T-cell (primary cell): ENCODE measurements around the gene THAP8. TPM values are rescaled to one million over a fixed set of nuclear protein-coding genes. Genes with fewer than 3 reads are reported as not detected.

Experiments
- ATAC-seq, 4 experiments: fragments of 200-7000 bp in 3 of 4; fragments of 150-1000 bp in 1 of 4; cut with Tn5 transposase; replicated peaks in 1 of 4; 1 replicate in 3 of 4; 2 replicates in 1 of 4; pipeline ENCODE4 v1.10.0; 2021; ENCODE audit warnings: moderate library complexity in 3 of 4, mild to moderate bottlenecking in 2 of 4, moderate number of reproducible peaks in 1 of 4
- CTCF ChIA-PET, 2 donors: fragments of 300-600 bp; sonication (Branson Sonifier 250); formaldehyde crosslinking; loops; one replicate each; lab custom pipeline; 2022; ENCODE audit warnings: antibody characterized with exemption in 2 of 2; lab: Charles Lee
- POLR2A ChIA-PET, 2 donors: fragments of 300-600 bp; sonication (Branson Sonifier 250); formaldehyde crosslinking; loops; one replicate each; lab custom pipeline; 2022; ENCODE audit warnings: antibody characterized with exemption in 2 of 2; lab: Charles Lee
- DNase-seq, 35 experiments: peaks; one replicate each; pipeline versions ENCODE4 v3.0.0 to v3.0.0-alpha.2; 2013 to 2023
- H3K27ac ChIP-seq: one replicate; pipeline ENCODE4 v1.5.1; 2013; ENCODE audit warnings: low read length
- H3K27me3 ChIP-seq, 2 experiments: replicated peaks in 1 of 2; 1 replicate in 1 of 2; 2 replicates in 1 of 2; pipeline versions ENCODE4 v1.6.1 to v1.7.0; 2013; ENCODE audit warnings: low read length in 1 of 2, mixed read lengths in 1 of 2; ENCODE audit not compliant: control insufficient read depth in 2 of 2, insufficient read depth in 2 of 2; ENCODE audit errors: extremely low read depth in 1 of 2
- H3K36me3 ChIP-seq, 2 donors: 1 replicate in 1 of 2; 2 replicates in 1 of 2; pipeline versions ENCODE4 v1.6.1 to v1.7.0; 2013; ENCODE audit warnings: low read length in 1 of 2; ENCODE audit not compliant: control insufficient read depth in 2 of 2, insufficient read depth in 1 of 2; ENCODE audit errors: extremely low read depth in 1 of 2
- H3K4me1 ChIP-seq, 2 experiments: 1 replicate in 1 of 2; 2 replicates in 1 of 2; pipeline versions ENCODE4 v1.6.1 to v1.7.0; 2013; ENCODE audit warnings: low read length in 2 of 2, mixed read lengths in 1 of 2; ENCODE audit not compliant: insufficient read depth in 2 of 2, control insufficient read depth in 1 of 2; ENCODE audit errors: extremely low read depth in 1 of 2
- H3K4me3 ChIP-seq, 2 donors: 1 replicate in 1 of 2; 2 replicates in 1 of 2; pipeline versions ENCODE4 v1.5.1 to v1.7.0; 2013; ENCODE audit warnings: mild to moderate bottlenecking in 2 of 2, low read length in 1 of 2, moderate library complexity in 1 of 2; ENCODE audit not compliant: control insufficient read depth in 1 of 2; ENCODE audit errors: extremely low read depth in 1 of 2
- H3K9me3 ChIP-seq: 2 replicates; pipeline ENCODE4 v1.7.0; 2013
- H3K27ac Mint-ChIP-seq, 2 donors: one replicate each; pipeline ENCODE4 v1.8.0; 2020 to 2021; ENCODE audit warnings: mild to moderate bottlenecking in 2 of 2, mixed read lengths in 2 of 2
- H3K27me3 Mint-ChIP-seq, 2 donors: one replicate each; pipeline ENCODE4 v1.8.0; 2021 to 2022; ENCODE audit warnings: mixed read lengths in 2 of 2
- H3K36me3 Mint-ChIP-seq: one replicate; pipeline ENCODE4 v1.8.0; 2021; ENCODE audit warnings: mixed read lengths
- H3K4me1 Mint-ChIP-seq, 3 donors: one replicate each; pipeline ENCODE4 v1.8.0; 2020 to 2022; ENCODE audit warnings: mixed read lengths in 3 of 3, mild to moderate bottlenecking in 1 of 3
- H3K4me3 Mint-ChIP-seq, 3 donors: one replicate each; pipeline ENCODE4 v1.8.0; 2020 to 2022; ENCODE audit warnings: mild to moderate bottlenecking in 3 of 3, mixed read lengths in 3 of 3, moderate library complexity in 3 of 3
- H3K9me3 Mint-ChIP-seq, 3 donors: one replicate each; pipeline ENCODE4 v1.8.0; 2020 to 2022; ENCODE audit warnings: mixed read lengths in 3 of 3
- WGBS: methylation state at CpG from one replicate; pipeline ENCODE4 v1.1.5; 2013; ENCODE audit warnings: missing lambda C conversion rate; ENCODE audit not compliant: insufficient coverage; 5-methylcytosine and 5-hydroxymethylcytosine counted together
- total RNA-seq, 35 experiments: library from RNA in 6 of 35; stranded (reverse) in 6 of 35; fragments of 120-200 nt in 1 of 35; gene quantifications; one replicate each; pipeline versions ENCODE4 v1.2.1 to v1.2.4 and lab custom pipeline; 2013 to 2026

The THAP8 gene
- total RNA-seq, 5 donors from 2014 or later (not counting 1 experiment from before 2014, with no cell fraction given): 2.6 to 8.0 (median 4.7) TPM

GRCh38 chr19:35995048-35995993 is 58.8 kb downstream of the THAP8 start, which contains the start of gene SDHAF1:
SDHAF1 (plus strand) TSS chr19:35995188; CDS start chr19:35995275, 87 bp downstream.
- Mint-ChIP-seq H3K4me3 (peak within 1 kb of the TSS; percentile 91 to 95 (median 94)), H3K27ac (peak within 1 kb of the TSS; percentile 93 to 97), H3K27me3 (no peaks in the 10 kb centered on the region), H3K36me3 (peaks cover 6% of the 10 kb centered on the region), H3K4me1 (peaks cover 34 to 40% (median 40%) of the 10 kb centered on the region in 3 donors), H3K9me3 (no peaks in the 10 kb centered on the region)
- CTCF ChIA-PET: interaction anchor here in 1 of 2 donors (0.6 to 1.4 kb wide), 3 partner anchors 19 to 175 kb away, joined by 3 to 5 read pairs (median 4); partner anchors contain the start of gene ALKBH6
- peak; percentile 77 to 94 (median 86) for DNase-seq
- peak within 1 kb of the TSS; percentile 57 to 81 for H3K4me3 ChIP-seq
- POLR2A ChIA-PET: interaction anchor here in 1 of 2 donors (0.6 kb wide), 1 partner anchor 306 kb away, joined by 4 read pairs; no protein-coding TSS in a partner anchor
- H3K36me3 ChIP-seq: peaks cover 3 to 10% of the 10 kb centered on the region in 2 donors
- peaks cover 4 to 38% of the 10 kb centered on the region in 2 experiments for H3K4me1 ChIP-seq
- H3K27ac ChIP-seq: peak within 1 kb of the TSS; percentile 65
- peaks cover 0 to under 1% of the 10 kb centered on the region in 2 experiments for H3K27me3 ChIP-seq
- WGBS: under 1% methylated on average over 94 of the region's 97 CpGs
- no peaks in the 10 kb centered on the region for H3K9me3 ChIP-seq
- ATAC-seq: peak; percentile 94 to 95 (median 94)

- POLR2A ChIA-PET: no interaction called here
- CTCF ChIA-PET: interaction anchor here in 1 of 2 donors (0.7 kb wide), 1 partner anchor 19 kb away, joined by 3 read pairs; no protein-coding TSS in a partner anchor
- Mint-ChIP-seq H3K36me3 (peaks cover 6% of the 10 kb centered on the region), H3K27ac (peak overlapping the region in 1 of 2 donors; percentile 11), H3K27me3 (no peaks in the 10 kb centered on the region), H3K9me3 (no peaks in the 10 kb centered on the region), H3K4me3 (peak overlapping the region; percentile 62 to 95 (median 70)), H3K4me1 (peaks cover 29 to 33% (median 31%) of the 10 kb centered on the region in 3 donors)
- Histone ChIP-seq H3K27ac (peak overlapping the region; percentile 65), H3K36me3 (peaks cover under 1 to 6% of the 10 kb centered on the region in 2 donors), H3K27me3 (peaks cover 0 to 10% of the 10 kb centered on the region in 2 experiments), H3K4me3 (peak overlapping the region in 1 of 2 donors; percentile 81), H3K9me3 (no peaks in the 10 kb centered on the region), H3K4me1 (peaks cover 4 to 37% of the 10 kb centered on the region in 2 experiments)
- no peak for ATAC-seq
- WGBS: 69% methylated on average over 47 of the region's 49 CpGs
- peak in 1 of 35 experiments; percentile 15 for DNase-seq
These were observed 60.0 kb downstream of the THAP8 start for GRCh38 chr19:35993923-35994598.

- Mint-ChIP-seq H3K36me3 (peaks cover 6% of the 10 kb centered on the region), H3K27ac (no peak overlapping the region), H3K4me1 (peaks cover 27 to 30% (median 29%) of the 10 kb centered on the region in 3 donors), H3K4me3 (peak overlapping the region in 1 of 3 donors; percentile 17), H3K27me3 (no peaks in the 10 kb centered on the region), H3K9me3 (no peaks in the 10 kb centered on the region)
- ChIA-PET CTCF (interaction anchor here in 1 of 2 donors (0.7 kb wide), 1 partner anchor 20 kb away, joined by 3 read pairs; no protein-coding TSS in a partner anchor), POLR2A (no interaction called here)
- ATAC-seq (no peak), DNase-seq (no peak)
- 96% methylated on average over 4 of the region's 8 CpGs for WGBS
- Histone ChIP-seq H3K4me1 (peaks cover 4 to 34% of the 10 kb centered on the region in 2 experiments), H3K27ac (no peak overlapping the region), H3K4me3 (no peak overlapping the region), H3K9me3 (no peaks in the 10 kb centered on the region), H3K27me3 (peaks cover 0 to 16% of the 10 kb centered on the region in 2 experiments), H3K36me3 (no peaks in the 10 kb centered on the region)
These were observed 60.9 kb downstream of the THAP8 start for GRCh38 chr19:35992907-35993765.

- ATAC-seq: no peak
- CTCF ChIA-PET: interaction anchor here in 1 of 2 donors (0.7 kb wide), 2 partner anchors 9 to 10 kb away, joined by 3 read pairs; no protein-coding TSS in a partner anchor
- peaks cover 0 to 28% of the 10 kb centered on the region in 2 experiments for H3K27me3 ChIP-seq
- no peak overlapping the region for H3K27ac Mint-ChIP-seq
- peaks cover 20 to 22% (median 21%) of the 10 kb centered on the region in 3 donors for H3K4me1 Mint-ChIP-seq
- H3K4me3 Mint-ChIP-seq: no peak overlapping the region
- DNase-seq: no peak
- no peak overlapping the region for H3K27ac ChIP-seq
- no peak overlapping the region for H3K4me3 ChIP-seq
- H3K36me3 ChIP-seq: no peaks in the 10 kb centered on the region
- H3K9me3 Mint-ChIP-seq: no peaks in the 10 kb centered on the region
- H3K9me3 ChIP-seq: no peaks in the 10 kb centered on the region
- peaks cover 6 to 7% of the 10 kb centered on the region in 2 donors for H3K27me3 Mint-ChIP-seq
- POLR2A ChIA-PET: interaction anchor here in 1 of 2 donors (1.1 kb wide), 1 partner anchor 22 kb away, joined by 3 read pairs; the partner anchor contains the start of gene ALKBH6
- peaks cover 4 to 39% of the 10 kb centered on the region in 2 experiments for H3K4me1 ChIP-seq
- 79% methylated on average over 2 of the region's 7 CpGs for WGBS
- H3K36me3 Mint-ChIP-seq: no peaks in the 10 kb centered on the region
These were observed 62.2 kb downstream of the THAP8 start for GRCh38 chr19:35991731-35992450.
